Activated naive CD8-positive, alpha-beta T cell treated with anti-CD3 and anti-CD28 coated beads, Interleukin-2, amount 50 U/mL, for 16 hours (primary cell): Measurements from ENCODE around the gene SLC15A4.
"Not testable (repeated sequence)": the region's sequence is repeated elsewhere in the genome, so short reads cannot be mapped to it uniquely, and the experiment has no call there.

Experiments used
- DNase-seq: peaks from one replicate; pipeline ENCODE4 v3.0.0-alpha.2; 2020; ENCODE audit warnings: low read depth, low spot score

Gene SLC15A4

GRCh38 chr12:128814411-128815261, 9.1 kb downstream of the SLC15A4 start:
- no peak for DNase-seq

GRCh38 chr12:128813883-128814282, 9.9 kb downstream of the SLC15A4 start:
- DNase-seq, result no peak

GRCh38 chr12:128813392-128813791, 10.4 kb downstream of the SLC15A4 start:
- no peak for DNase-seq

- DNase-seq, result no peak
These were observed 12.0 kb downstream of the SLC15A4 start for GRCh38 chr12:128811806-128812205.

- no peak for DNase-seq
These were observed 13.3 kb downstream of the SLC15A4 start for GRCh38 chr12:128810182-128811127.

- DNase-seq, result no peak
These were observed 15.1 kb downstream of the SLC15A4 start for GRCh38 chr12:128808651-128809050.

- no peak for DNase-seq
These were observed 16.5 kb downstream of the SLC15A4 start for GRCh38 chr12:128807161-128807724.

- DNase-seq, result no peak
These were observed 17.2 kb downstream of the SLC15A4 start for GRCh38 chr12:128806573-128806972.

GRCh38 chr12:128805406-128805805, 18.4 kb downstream of the SLC15A4 start:
- DNase-seq, result not testable (repeated sequence)

GRCh38 chr12:128804762-128805161, 19.0 kb downstream of the SLC15A4 start:
- no peak for DNase-seq

GRCh38 chr12:128803788-128804187, 20.0 kb downstream of the SLC15A4 start:
- DNase-seq, result no peak

- DNase-seq, result no peak
These were observed 21.0 kb downstream of the SLC15A4 start for GRCh38 chr12:128802756-128803155.

- no peak for DNase-seq
These were observed 21.8 kb downstream of the SLC15A4 start for GRCh38 chr12:128801879-128802391.

- DNase-seq, result no peak
These were observed 23.2 kb downstream of the SLC15A4 start for GRCh38 chr12:128800606-128801005.

GRCh38 chr12:128798571-128799341, 25.0 kb downstream of the SLC15A4 start:
- no peak for DNase-seq

- no peak for DNase-seq
These were observed 26.3 kb downstream of the SLC15A4 start for GRCh38 chr12:128797119-128798118.

GRCh38 chr12:128796439-128797118, 27.2 kb downstream of the SLC15A4 start:
- DNase-seq, result no peak

- no peak for DNase-seq
These were observed 28.0 kb downstream of the SLC15A4 start for GRCh38 chr12:128795530-128796361.
